Astrocyte (in vitro differentiated cells and primary cell): ENCODE measurements around the gene MRPL20.

Experiments used
- CTCF ChIP-seq: IDR thresholded peaks from 2 replicates; pipeline ENCODE4 v1.5.1; 2011; ENCODE audit warnings: low read depth, mild to moderate bottlenecking, inconsistent platforms, low read length, moderate library complexity; ENCODE audit not compliant: insufficient read depth
- EZH2 ChIP-seq: IDR thresholded peaks from 2 replicates; pipeline ENCODE4 v1.6.1; 2012; ENCODE audit warnings: mild to moderate bottlenecking, low read length, inconsistent platforms; ENCODE audit not compliant: insufficient read depth

- TF ChIP-seq CTCF (no peak), EZH2 (no peak)
Observed at GRCh38 chr1:1355416-1355815, 51.7 kb downstream of the MRPL20 start.
